Measurements from ENCODE around the gene ABHD11. TPM values are rescaled to one million over a fixed set of nuclear protein-coding genes. Genes with fewer than 3 reads are reported as not detected.

Gene ABHD11
- total and polyA plus RNA-seq, 4 donors, result 11.2 to 32.5 (median 13.3) TPM

DNA sequence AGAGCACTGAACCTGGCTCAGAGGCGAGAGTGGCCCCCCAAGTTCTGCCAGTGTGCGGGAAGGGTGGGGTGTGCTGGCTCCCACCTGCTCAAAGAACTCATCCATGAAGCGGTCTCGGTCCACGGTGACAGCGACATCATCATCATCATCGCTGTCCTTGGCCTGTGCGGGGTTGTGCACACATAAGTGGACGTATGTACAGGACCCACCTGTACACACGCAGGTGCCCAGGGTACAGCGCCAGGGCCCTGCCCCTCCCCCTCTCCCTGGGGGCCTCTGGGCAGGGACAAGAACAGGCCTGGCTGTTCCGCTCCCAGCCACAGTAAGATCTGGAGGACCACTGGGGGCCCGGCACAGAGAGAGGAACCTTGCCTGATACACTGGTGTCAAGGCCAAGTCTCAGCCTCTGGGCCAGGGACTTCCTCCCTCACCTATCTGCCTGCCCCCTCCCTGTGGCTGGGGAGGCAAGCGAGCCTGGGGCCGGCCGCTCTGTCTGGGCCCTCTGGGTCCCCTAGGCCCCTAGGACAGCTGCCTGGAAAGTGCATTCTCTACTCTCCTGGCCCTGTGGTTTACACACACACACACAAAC, 29.5 kb downstream of the ABHD11 start:
- no peak for DNase-seq
- intact Hi-C loops (cut with DNase I), result no loop called here
- no peaks in the 10 kb centered on the region for H3K27me3 ChIP-seq (ENCODE audit: control insufficient read depth in 1 of 2, insufficient read depth in 2 of 2, low read length in 1 of 2)
- H3K4me1 ChIP-seq (ENCODE audit: control insufficient read depth in 1 of 2, insufficient read depth in 2 of 2, low read length in 2 of 2), result no peaks in the 10 kb centered on the region
- H3K9me3 ChIP-seq (ENCODE audit: control insufficient read depth, low read length), result no peaks in the 10 kb centered on the region
- H3K36me3 ChIP-seq (ENCODE audit: control insufficient read depth in 1 of 2, insufficient read depth in 2 of 2, low read length in 1 of 2), result no peaks in the 10 kb centered on the region
- H3K4me3 ChIP-seq (ENCODE audit: low read length in 2 of 2), result no peak overlapping the region
- H3K27ac ChIP-seq (ENCODE audit: low read depth in 1 of 2, low read length in 2 of 2), result no peak overlapping the region
- ATAC-seq (ENCODE audit: low FRiP score), result no peak
- WGBS, 2 donors, result 91 to 98% methylated on average over 16 of the region's 16 CpGs

DNA sequence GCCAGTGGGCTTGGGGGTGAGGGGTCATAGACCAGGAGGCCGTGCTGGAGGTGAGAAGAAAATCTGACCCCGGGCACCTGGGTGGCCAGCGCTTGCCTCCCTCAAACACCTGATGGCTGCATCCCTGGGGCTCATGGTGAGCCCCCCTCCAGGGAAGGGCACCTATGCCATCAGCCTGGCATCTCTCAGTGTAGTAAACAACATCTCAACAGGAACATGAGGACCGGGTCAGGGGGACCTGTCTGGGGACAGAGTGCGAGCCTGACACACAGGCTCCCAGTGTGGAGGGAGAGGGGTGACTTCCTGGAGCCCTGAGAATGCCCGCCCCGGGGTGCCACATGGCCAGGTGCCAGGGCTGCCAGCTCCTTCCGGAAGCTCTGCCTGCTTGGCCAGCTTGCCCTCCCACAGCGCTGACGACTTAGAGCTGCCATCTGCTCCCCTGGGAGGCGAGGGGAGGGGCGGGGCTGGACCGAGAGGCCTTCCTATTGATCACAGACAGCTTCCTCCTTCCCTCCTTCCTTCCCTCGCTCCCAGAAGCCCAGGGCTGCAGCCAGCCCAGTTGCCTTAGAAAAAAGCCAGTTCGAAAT, 31.5 kb downstream of the ABHD11 start:
- no peaks in the 10 kb centered on the region for H3K9me3 ChIP-seq (ENCODE audit: control insufficient read depth, low read length)
- intact Hi-C loops (cut with DNase I), result no loop called here
- H3K27ac ChIP-seq (ENCODE audit: low read depth in 1 of 2, low read length in 2 of 2), result no peak overlapping the region
- no peaks in the 10 kb centered on the region for H3K4me1 ChIP-seq (ENCODE audit: control insufficient read depth in 1 of 2, insufficient read depth in 2 of 2, low read length in 2 of 2)
- peak in 1 of 2 donors; percentile 80 for DNase-seq
- no peak for ATAC-seq (ENCODE audit: low FRiP score)
- WGBS, 2 donors, result 67 to 69% methylated on average over 15 of the region's 15 CpGs
- H3K36me3 ChIP-seq (ENCODE audit: control insufficient read depth in 1 of 2, insufficient read depth in 2 of 2, low read length in 1 of 2), result no peaks in the 10 kb centered on the region
- no peak overlapping the region for H3K4me3 ChIP-seq (ENCODE audit: low read length in 2 of 2)
- H3K27me3 ChIP-seq (ENCODE audit: control insufficient read depth in 1 of 2, insufficient read depth in 2 of 2, low read length in 1 of 2), result no peaks in the 10 kb centered on the region

DNA sequence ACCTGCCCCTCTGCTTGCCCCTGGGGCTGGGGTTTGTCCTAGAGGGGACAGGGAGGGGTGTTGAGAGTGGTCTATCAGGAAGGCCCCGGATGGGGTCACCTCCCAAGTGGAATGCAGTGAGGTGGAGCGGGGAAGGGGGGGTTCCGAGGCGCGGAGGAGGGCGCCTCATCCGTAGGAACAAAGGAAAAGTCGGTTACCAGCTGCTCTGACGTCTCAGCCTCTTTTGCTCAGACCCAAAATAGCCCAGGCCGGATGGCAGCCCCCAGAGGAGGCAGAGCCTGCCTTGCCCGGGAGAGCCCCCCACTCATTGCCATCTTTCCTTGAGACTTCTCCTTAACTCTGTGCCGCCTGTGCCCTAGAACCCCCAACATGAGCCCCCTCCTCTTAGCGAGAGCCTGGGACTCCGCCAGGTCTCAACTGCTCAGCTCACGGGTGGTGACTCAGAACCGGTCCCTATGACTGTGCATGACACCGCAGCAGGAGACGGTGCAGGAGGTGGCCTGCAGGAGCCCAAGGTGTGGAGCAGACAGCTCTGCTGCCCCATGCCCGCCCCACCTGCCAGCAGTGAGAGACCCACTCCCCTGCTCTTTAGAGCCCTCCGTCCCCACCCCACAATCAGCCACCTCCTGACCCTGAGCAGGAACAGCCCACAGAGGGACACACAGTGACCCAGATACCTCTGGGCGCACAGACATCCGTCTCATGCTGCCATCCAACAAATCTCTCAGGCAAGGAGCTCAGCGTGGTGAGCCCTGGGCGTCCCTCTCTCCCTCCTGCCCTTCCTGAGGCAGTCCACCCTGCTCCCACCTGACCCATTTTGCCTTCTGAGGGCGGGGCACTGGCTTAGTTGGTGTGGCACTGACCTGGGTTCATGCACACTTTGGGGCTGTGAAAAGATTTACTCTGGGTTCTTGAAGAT, 32.2 kb downstream of the ABHD11 start:
- no peaks in the 10 kb centered on the region for H3K9me3 ChIP-seq (ENCODE audit: control insufficient read depth, low read length)
- no peak for DNase-seq
- intact Hi-C loops (cut with DNase I), result no loop called here
- H3K27me3 ChIP-seq (ENCODE audit: control insufficient read depth in 1 of 2, insufficient read depth in 2 of 2, low read length in 1 of 2), result no peaks in the 10 kb centered on the region
- H3K4me3 ChIP-seq (ENCODE audit: low read length in 2 of 2), result no peak overlapping the region
- ATAC-seq (ENCODE audit: low FRiP score), result peak; percentile 28
- WGBS, 2 donors, result 76% methylated on average over 25 of the region's 25 CpGs
- H3K4me1 ChIP-seq (ENCODE audit: control insufficient read depth in 1 of 2, insufficient read depth in 2 of 2, low read length in 2 of 2), result no peaks in the 10 kb centered on the region
- no peak overlapping the region for H3K27ac ChIP-seq (ENCODE audit: low read depth in 1 of 2, low read length in 2 of 2)
- H3K36me3 ChIP-seq (ENCODE audit: control insufficient read depth in 1 of 2, insufficient read depth in 2 of 2, low read length in 1 of 2), result no peaks in the 10 kb centered on the region

DNA sequence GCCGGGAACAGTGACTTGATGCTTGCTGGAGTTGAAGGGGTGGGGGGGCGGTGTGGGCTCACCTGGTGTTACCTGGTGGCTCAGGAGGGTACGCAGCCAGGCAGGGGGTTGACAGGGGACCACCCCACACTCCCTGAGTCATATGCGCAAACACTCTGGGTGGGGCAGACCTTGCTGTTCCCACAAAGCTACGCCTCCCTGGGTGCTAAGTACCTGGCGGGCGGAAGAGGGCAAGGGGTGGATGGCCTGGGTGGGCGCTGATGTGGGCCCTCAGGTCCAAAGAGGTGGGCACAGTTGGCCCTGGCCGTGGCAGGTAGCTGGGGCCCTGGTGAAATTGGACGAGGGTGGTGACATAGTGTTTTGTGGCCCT, 33.1 kb downstream of the ABHD11 start:
- H3K9me3 ChIP-seq (ENCODE audit: control insufficient read depth, low read length), result no peaks in the 10 kb centered on the region
- no peaks in the 10 kb centered on the region for H3K36me3 ChIP-seq (ENCODE audit: control insufficient read depth in 1 of 2, insufficient read depth in 2 of 2, low read length in 1 of 2)
- ATAC-seq (ENCODE audit: low FRiP score) (no peak), DNase-seq (no peak)
- whole genome bisulfite sequencing, 2 donors, result 90 to 94% methylated on average over 10 of the region's 10 CpGs
- no peak overlapping the region for H3K27ac ChIP-seq (ENCODE audit: low read depth in 1 of 2, low read length in 2 of 2)
- no peaks in the 10 kb centered on the region for H3K27me3 ChIP-seq (ENCODE audit: control insufficient read depth in 1 of 2, insufficient read depth in 2 of 2, low read length in 1 of 2)
- no peak overlapping the region for H3K4me3 ChIP-seq (ENCODE audit: low read length in 2 of 2)
- intact Hi-C loops (cut with DNase I), result no loop called here
- H3K4me1 ChIP-seq (ENCODE audit: control insufficient read depth in 1 of 2, insufficient read depth in 2 of 2, low read length in 2 of 2), result no peaks in the 10 kb centered on the region

DNA sequence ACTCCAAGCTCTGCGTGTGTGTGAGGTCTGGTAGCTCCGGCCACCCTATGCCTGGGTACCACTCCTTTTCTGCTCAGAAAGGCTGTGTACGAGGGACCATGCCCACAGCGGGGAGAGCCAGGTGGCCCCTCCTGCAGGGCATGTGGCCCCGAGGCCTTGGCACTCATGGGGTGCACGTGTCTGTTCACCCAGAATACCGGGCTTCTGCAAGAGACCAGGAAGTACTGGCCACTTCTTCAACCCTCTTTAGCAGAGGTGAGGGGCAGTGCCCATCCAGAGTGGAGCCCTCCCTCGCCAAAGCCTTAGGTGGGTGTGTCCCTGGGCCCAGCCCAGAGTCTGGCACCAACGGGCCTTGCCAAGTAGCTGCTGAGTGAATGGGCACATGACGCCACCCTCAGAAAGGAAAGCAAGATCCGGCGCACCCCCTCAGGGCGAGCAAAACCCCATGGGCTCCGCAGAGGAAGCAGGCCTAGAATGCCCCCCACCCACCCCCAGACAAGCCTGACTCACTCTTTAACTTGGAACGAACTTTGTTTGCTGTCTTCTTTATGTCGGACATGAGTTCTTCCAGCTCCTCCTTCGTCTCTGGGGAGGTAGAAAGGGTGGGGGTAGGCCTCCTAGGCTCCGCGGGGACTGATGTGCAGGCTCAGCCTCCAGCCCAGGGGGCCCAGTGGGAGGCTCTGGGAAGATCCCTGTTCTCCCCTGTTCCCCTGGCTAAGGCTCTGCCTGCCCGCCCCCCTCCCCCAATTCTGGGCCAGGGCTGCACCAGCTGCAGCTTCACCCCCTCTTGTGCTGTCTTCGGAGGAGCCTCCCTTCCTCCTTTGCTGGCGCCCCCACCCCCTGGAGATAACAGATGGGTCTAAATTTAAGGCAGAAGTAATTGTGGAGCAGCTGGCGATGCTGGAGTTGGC, 33.7 kb downstream of the ABHD11 start:
- ATAC-seq (ENCODE audit: low FRiP score) (peak; percentile 50), DNase-seq (no peak)
- Histone ChIP-seq H3K4me1 (ENCODE audit: control insufficient read depth in 1 of 2, insufficient read depth in 2 of 2, low read length in 2 of 2) (no peaks in the 10 kb centered on the region), H3K27me3 (ENCODE audit: control insufficient read depth in 1 of 2, insufficient read depth in 2 of 2, low read length in 1 of 2) (no peaks in the 10 kb centered on the region), H3K4me3 (ENCODE audit: low read length in 2 of 2) (no peak overlapping the region), H3K9me3 (ENCODE audit: control insufficient read depth, low read length) (no peaks in the 10 kb centered on the region), H3K27ac (ENCODE audit: low read depth in 1 of 2, low read length in 2 of 2) (no peak overlapping the region), H3K36me3 (ENCODE audit: control insufficient read depth in 1 of 2, insufficient read depth in 2 of 2, low read length in 1 of 2) (no peaks in the 10 kb centered on the region)
- intact Hi-C loops (cut with DNase I), result no loop called here
- 25% methylated on average over 23 of the region's 23 CpGs for WGBS, 2 donors

DNA sequence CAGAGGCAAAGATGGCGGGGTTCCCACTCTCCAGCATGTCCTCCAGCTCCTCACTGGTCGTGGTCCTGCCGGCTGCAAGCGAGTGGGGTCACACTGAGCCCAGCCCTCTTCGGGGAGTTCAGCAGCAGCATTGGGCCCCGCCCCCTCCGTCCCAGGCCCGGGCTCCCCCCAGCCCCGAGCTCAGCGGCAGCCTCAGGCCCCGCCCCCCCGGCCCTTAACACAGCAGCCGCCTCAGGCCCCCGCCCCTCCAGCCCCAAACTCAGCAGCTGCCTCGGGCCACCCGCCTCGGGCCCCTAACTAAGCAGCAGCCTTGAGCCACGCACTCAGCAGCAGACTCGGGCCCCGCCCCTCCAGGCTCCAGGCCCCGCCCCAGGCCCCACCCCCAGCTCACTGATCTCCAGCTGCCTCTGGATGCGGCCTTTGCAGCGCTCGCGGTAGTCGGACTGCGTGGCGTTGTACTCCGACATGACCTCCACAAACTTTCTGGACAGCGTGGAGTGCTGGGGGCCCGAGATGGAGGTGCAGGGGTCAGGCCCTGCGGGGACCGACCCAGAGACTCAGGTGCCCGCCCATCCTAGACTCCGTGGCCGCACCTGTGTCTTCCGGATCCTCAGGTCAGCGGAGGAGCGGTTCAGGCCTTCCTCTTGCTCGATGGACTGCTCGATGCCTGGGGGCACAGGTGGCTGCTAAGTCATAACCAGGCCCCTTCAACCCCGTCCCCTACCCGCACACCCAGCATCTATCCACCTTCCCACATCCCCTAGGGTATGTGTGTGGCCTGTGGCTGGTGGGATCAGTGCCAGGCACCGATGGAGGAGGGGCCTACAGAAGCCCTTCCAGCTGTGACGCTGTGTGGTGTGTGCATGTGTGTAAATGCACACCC, 34.6 kb downstream of the ABHD11 start:
- intact Hi-C loops (cut with DNase I), result no loop called here
- DNase-seq (peak in 1 of 2 donors; percentile 64), ATAC-seq (ENCODE audit: low FRiP score) (peak; percentile 46)
- no peak overlapping the region for H3K27ac ChIP-seq (ENCODE audit: low read depth in 1 of 2, low read length in 2 of 2)
- H3K4me3 ChIP-seq (ENCODE audit: low read length in 2 of 2), result no peak overlapping the region
- no peaks in the 10 kb centered on the region for H3K4me1 ChIP-seq (ENCODE audit: control insufficient read depth in 1 of 2, insufficient read depth in 2 of 2, low read length in 2 of 2)
- H3K27me3 ChIP-seq (ENCODE audit: control insufficient read depth in 1 of 2, insufficient read depth in 2 of 2, low read length in 1 of 2), result no peaks in the 10 kb centered on the region
- H3K9me3 ChIP-seq (ENCODE audit: control insufficient read depth, low read length), result no peaks in the 10 kb centered on the region
- WGBS, 2 donors, result 63 to 65% methylated on average over 42 to 45 of the region's 45 CpGs
- no peaks in the 10 kb centered on the region for H3K36me3 ChIP-seq (ENCODE audit: control insufficient read depth in 1 of 2, insufficient read depth in 2 of 2, low read length in 1 of 2)

GRCh38 chr7:73703225-73703624, 35.4 kb downstream of the ABHD11 start:
- Histone ChIP-seq H3K4me1 (ENCODE audit: control insufficient read depth in 1 of 2, insufficient read depth in 2 of 2, low read length in 2 of 2) (no peaks in the 10 kb centered on the region), H3K4me3 (ENCODE audit: low read length in 2 of 2) (no peak overlapping the region), H3K9me3 (ENCODE audit: control insufficient read depth, low read length) (no peaks in the 10 kb centered on the region), H3K27ac (ENCODE audit: low read depth in 1 of 2, low read length in 2 of 2) (no peak overlapping the region), H3K27me3 (ENCODE audit: control insufficient read depth in 1 of 2, insufficient read depth in 2 of 2, low read length in 1 of 2) (no peaks in the 10 kb centered on the region), H3K36me3 (ENCODE audit: control insufficient read depth in 1 of 2, insufficient read depth in 2 of 2, low read length in 1 of 2) (no peaks in the 10 kb centered on the region)
- 80 to 85% methylated on average over 13 of the region's 13 CpGs for WGBS, 2 donors
- DNase-seq (no peak), ATAC-seq (ENCODE audit: low FRiP score) (no peak)
- intact Hi-C loops (cut with DNase I), result no loop called here

- H3K4me1 ChIP-seq (ENCODE audit: control insufficient read depth in 1 of 2, insufficient read depth in 2 of 2, low read length in 2 of 2), result no peaks in the 10 kb centered on the region
- no peaks in the 10 kb centered on the region for H3K36me3 ChIP-seq (ENCODE audit: control insufficient read depth in 1 of 2, insufficient read depth in 2 of 2, low read length in 1 of 2)
- H3K27me3 ChIP-seq (ENCODE audit: control insufficient read depth in 1 of 2, insufficient read depth in 2 of 2, low read length in 1 of 2), result no peaks in the 10 kb centered on the region
- H3K4me3 ChIP-seq (ENCODE audit: low read length in 2 of 2), result no peak overlapping the region
- no peak for DNase-seq
- no peak for ATAC-seq (ENCODE audit: low FRiP score)
- H3K9me3 ChIP-seq (ENCODE audit: control insufficient read depth, low read length), result no peaks in the 10 kb centered on the region
- WGBS, 2 donors, result 90% methylated on average over 18 of the region's 18 CpGs
- H3K27ac ChIP-seq (ENCODE audit: low read depth in 1 of 2, low read length in 2 of 2), result no peak overlapping the region
- intact Hi-C loops (cut with DNase I), result no loop called here
Observed at GRCh38 chr7:73702665-73703064, 35.9 kb downstream of the ABHD11 start.
